Testis (tissue), 2 donors: ENCODE results near the gene TAC4.

ENCODE experiments used
- POLR2A ChIP-seq: fragments of 450-650 bp; IDR thresholded peaks from one replicate; pipeline ENCODE4 v1.6.1; 2017; ENCODE audit warnings: antibody characterized with exemption, mild to moderate bottlenecking, moderate library complexity
- TF ChIP-seq, protein P1 (sequence below), 3 experiments: fragments of 450-650 bp in 2 of 3; fragments of 200-600 bp in 1 of 3; sonication (generic) in 1 of 3; IDR thresholded peaks; one replicate each; pipeline ENCODE4 v1.5.1; 2016 to 2019; ENCODE audit warnings: antibody characterized with exemption in 3 of 3, mild to moderate bottlenecking in 2 of 3, moderate library complexity in 1 of 3

DNA sequence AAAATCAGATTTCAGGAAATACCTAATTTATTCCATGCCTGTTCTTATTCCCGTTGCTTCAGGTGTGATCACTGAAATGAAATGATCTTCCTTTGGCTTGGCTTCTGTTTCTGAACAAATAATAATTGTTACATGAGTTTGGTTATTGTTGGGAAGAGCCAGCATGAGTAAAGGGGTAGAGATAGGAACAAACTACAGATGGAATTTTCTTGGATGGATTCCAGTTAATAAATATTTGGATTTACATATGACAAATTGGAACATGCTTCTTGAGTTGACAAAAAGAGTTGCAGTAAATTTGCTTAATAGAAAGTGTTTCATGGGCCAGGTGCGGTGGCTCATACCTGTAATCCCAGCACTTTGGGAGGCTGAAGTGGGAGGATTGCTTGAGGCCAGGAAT is 28.2 kb downstream of the TAC4 start:
- no peak for TF ChIP-seq POLR2A
- TF ChIP-seq, protein P1, sequence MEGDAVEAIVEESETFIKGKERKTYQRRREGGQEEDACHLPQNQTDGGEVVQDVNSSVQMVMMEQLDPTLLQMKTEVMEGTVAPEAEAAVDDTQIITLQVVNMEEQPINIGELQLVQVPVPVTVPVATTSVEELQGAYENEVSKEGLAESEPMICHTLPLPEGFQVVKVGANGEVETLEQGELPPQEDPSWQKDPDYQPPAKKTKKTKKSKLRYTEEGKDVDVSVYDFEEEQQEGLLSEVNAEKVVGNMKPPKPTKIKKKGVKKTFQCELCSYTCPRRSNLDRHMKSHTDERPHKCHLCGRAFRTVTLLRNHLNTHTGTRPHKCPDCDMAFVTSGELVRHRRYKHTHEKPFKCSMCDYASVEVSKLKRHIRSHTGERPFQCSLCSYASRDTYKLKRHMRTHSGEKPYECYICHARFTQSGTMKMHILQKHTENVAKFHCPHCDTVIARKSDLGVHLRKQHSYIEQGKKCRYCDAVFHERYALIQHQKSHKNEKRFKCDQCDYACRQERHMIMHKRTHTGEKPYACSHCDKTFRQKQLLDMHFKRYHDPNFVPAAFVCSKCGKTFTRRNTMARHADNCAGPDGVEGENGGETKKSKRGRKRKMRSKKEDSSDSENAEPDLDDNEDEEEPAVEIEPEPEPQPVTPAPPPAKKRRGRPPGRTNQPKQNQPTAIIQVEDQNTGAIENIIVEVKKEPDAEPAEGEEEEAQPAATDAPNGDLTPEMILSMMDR (IDR thresholded peaks at IDR 0.05), result no peak
